Fibroblast of lung (primary cell): Measurements from ENCODE around the gene GRID1. TPM values are rescaled to one million over a fixed set of nuclear protein-coding genes. Genes with fewer than 3 reads are reported as not detected.

Experiments
- DNase-seq, 2 donors: peaks; one replicate each; pipeline versions ENCODE4 v3.0.0 to v3.0.0-alpha.2; 2010; ENCODE audit warnings: low read depth in 2 of 2
- H2AFZ ChIP-seq: 2 replicates; pipeline ENCODE4 v1.5.1; 2012; ENCODE audit warnings: low read length, control low read depth, inconsistent platforms
- H3K27ac ChIP-seq: 2 replicates; pipeline ENCODE4 v1.5.1; 2011; ENCODE audit warnings: low read length, control low read depth; ENCODE audit not compliant: insufficient read depth
- H3K27me3 ChIP-seq: 2 replicates; pipeline ENCODE4 v1.5.1; 2011; ENCODE audit warnings: mild to moderate bottlenecking, low read length; ENCODE audit not compliant: control insufficient read depth, insufficient read depth
- H3K36me3 ChIP-seq: 2 replicates; pipeline ENCODE4 v1.5.1; 2011; ENCODE audit warnings: low read length; ENCODE audit not compliant: control insufficient read depth, insufficient read depth
- H3K4me1 ChIP-seq: 2 replicates; pipeline ENCODE4 v1.5.1; 2011; ENCODE audit warnings: low read length; ENCODE audit not compliant: control insufficient read depth, insufficient read depth; ENCODE audit errors: extremely low read depth
- H3K4me2 ChIP-seq: 2 replicates; pipeline ENCODE4 v1.5.1; 2011; ENCODE audit warnings: low read length, control low read depth; ENCODE audit not compliant: insufficient read depth; ENCODE audit errors: extremely low read depth
- H3K4me3 ChIP-seq, 4 experiments: fragments of 200-600 bp in 1 of 4; sonication (generic) in 1 of 4; replicated peaks in 1 of 4; 2 replicates each; pipeline ENCODE4 v1.5.1; 2011 to 2016; ENCODE audit warnings: low read length in 4 of 4, low read depth in 3 of 4, mild to moderate bottlenecking in 3 of 4, control low read depth in 2 of 4, inconsistent platforms in 1 of 4, mixed read lengths in 1 of 4; ENCODE audit not compliant: insufficient read depth in 1 of 4; ENCODE audit errors: control extremely low read depth in 1 of 4
- H3K79me2 ChIP-seq: 2 replicates; pipeline ENCODE4 v1.5.1; 2012; ENCODE audit warnings: mild to moderate bottlenecking, low read length, inconsistent platforms; ENCODE audit not compliant: control insufficient read depth, insufficient read depth
- H3K9ac ChIP-seq: 2 replicates; pipeline ENCODE4 v1.5.1; 2011; ENCODE audit warnings: mild to moderate bottlenecking, low read length, control low read depth; ENCODE audit not compliant: insufficient read depth
- H3K9me3 ChIP-seq: 2 replicates; pipeline ENCODE4 v1.5.1; 2012; ENCODE audit warnings: low read depth, low read length; ENCODE audit not compliant: control insufficient read depth, insufficient read depth
- H4K20me1 ChIP-seq: 2 replicates; pipeline ENCODE4 v1.5.1; 2011; ENCODE audit warnings: low read length; ENCODE audit not compliant: control insufficient read depth, insufficient read depth; ENCODE audit errors: extremely low read depth
- CTCF ChIP-seq, 2 donors: IDR thresholded peaks in 1 of 2; conservative IDR thresholded peaks in 1 of 2; 1 replicate in 1 of 2; 2 replicates in 1 of 2; pipeline ENCODE4 v1.5.1; 2011 to 2012; ENCODE audit warnings: low read length in 2 of 2, control low read depth in 1 of 2, inconsistent platforms in 1 of 2, low read depth in 1 of 2, mild to moderate bottlenecking in 1 of 2
- EZH2 ChIP-seq: IDR thresholded peaks from 2 replicates; pipeline ENCODE4 v1.5.1; 2012; ENCODE audit warnings: low read length, control low read depth, mild to moderate bottlenecking; ENCODE audit errors: missing control alignments
- polyA plus RNA-seq, 2 donors: library from polyadenylated mRNA; depleted of rRNA in 1 of 2; stranded (reverse) in 1 of 2; unstranded in 1 of 2; fragments of >200 nt; gene quantifications; 2 replicates each; pipeline ENCODE4 v1.2.1, GENCODE V29; 2011 to 2012; ENCODE audit warnings: missing spikeins in 1 of 2
- total RNA-seq: library from RNA; depleted of rRNA; stranded (reverse); fragments of >200 nt; gene quantifications from 2 replicates; pipeline ENCODE4 v1.2.1, GENCODE V29; 2014

The GRID1 gene
- total and polyA plus RNA-seq, 2 donors (not counting 1 experiment from before 2014, with no cell fraction given): 0.03 to 0.33 TPM

GRCh38 chr10:86393862-86394455 lies 27.4 kb upstream of the GRID1 start:
- Histone ChIP-seq H3K4me1 (no peaks in the 10 kb centered on the region), H3K4me2 (no peak overlapping the region), H3K4me3 (no peak overlapping the region), H3K9me3 (no peaks in the 10 kb centered on the region), H2AFZ (no peak overlapping the region), H3K36me3 (no peaks in the 10 kb centered on the region), H4K20me1 (no peaks in the 10 kb centered on the region), H3K27me3 (peaks cover 2% of the 10 kb centered on the region), H3K27ac (no peak overlapping the region), H3K9ac (no peak overlapping the region), H3K79me2 (no peaks in the 10 kb centered on the region)
- TF ChIP-seq EZH2 (no peak), CTCF (conservative IDR thresholded peaks at IDR 0.05 in 1 of 2, IDR thresholded peaks at IDR 0.05 in 1 of 2; ENCODE audit: low read depth in 1 of 2, low read length in 2 of 2) (no peak)
- DNase-seq: no peak

GRCh38 chr10:86393362-86393761 lies 26.8 kb upstream of the GRID1 start:
- Histone ChIP-seq H3K27me3 (peaks cover 4% of the 10 kb centered on the region), H3K4me1 (no peaks in the 10 kb centered on the region), H3K4me3 (no peak overlapping the region), H3K27ac (no peak overlapping the region), H3K9me3 (no peaks in the 10 kb centered on the region), H3K9ac (no peak overlapping the region), H3K36me3 (no peaks in the 10 kb centered on the region), H3K4me2 (no peak overlapping the region), H4K20me1 (no peaks in the 10 kb centered on the region), H3K79me2 (no peaks in the 10 kb centered on the region), H2AFZ (no peak overlapping the region)
- DNase-seq: no peak
- no peak for TF ChIP-seq CTCF (conservative IDR thresholded peaks at IDR 0.05 in 1 of 2, IDR thresholded peaks at IDR 0.05 in 1 of 2; ENCODE audit: low read depth in 1 of 2, low read length in 2 of 2)
- no peak for TF ChIP-seq EZH2

GRCh38 chr10:86392723-86393094 lies 26.1 kb upstream of the GRID1 start:
- TF ChIP-seq CTCF (conservative IDR thresholded peaks at IDR 0.05 in 1 of 2, IDR thresholded peaks at IDR 0.05 in 1 of 2; ENCODE audit: low read depth in 1 of 2, low read length in 2 of 2) (no peak), EZH2 (no peak)

More at GRCh38 chr10:86392723-86393094, 26.1 kb upstream of the GRID1 start:
- no peak overlapping the region for H3K4me3 ChIP-seq
- no peaks in the 10 kb centered on the region for H4K20me1 ChIP-seq
- DNase-seq: no peak
- no peak overlapping the region for H2AFZ ChIP-seq
- H3K9ac ChIP-seq: no peak overlapping the region
- peaks cover 7% of the 10 kb centered on the region for H3K27me3 ChIP-seq
- no peak overlapping the region for H3K27ac ChIP-seq
- no peaks in the 10 kb centered on the region for H3K9me3 ChIP-seq
- H3K4me2 ChIP-seq: no peak overlapping the region
- H3K4me1 ChIP-seq: no peaks in the 10 kb centered on the region
- H3K79me2 ChIP-seq: no peaks in the 10 kb centered on the region
- H3K36me3 ChIP-seq: no peaks in the 10 kb centered on the region
